ENCODE data around the gene DOCK3. TPM values are rescaled to one million over a fixed set of nuclear protein-coding genes. Genes with fewer than 3 reads are reported as not detected.

DOCK3 gene
- total RNA-seq, 6 donors from 2014 or later = 0.15 to 3.1 (median 0.88) TPM

DNA sequence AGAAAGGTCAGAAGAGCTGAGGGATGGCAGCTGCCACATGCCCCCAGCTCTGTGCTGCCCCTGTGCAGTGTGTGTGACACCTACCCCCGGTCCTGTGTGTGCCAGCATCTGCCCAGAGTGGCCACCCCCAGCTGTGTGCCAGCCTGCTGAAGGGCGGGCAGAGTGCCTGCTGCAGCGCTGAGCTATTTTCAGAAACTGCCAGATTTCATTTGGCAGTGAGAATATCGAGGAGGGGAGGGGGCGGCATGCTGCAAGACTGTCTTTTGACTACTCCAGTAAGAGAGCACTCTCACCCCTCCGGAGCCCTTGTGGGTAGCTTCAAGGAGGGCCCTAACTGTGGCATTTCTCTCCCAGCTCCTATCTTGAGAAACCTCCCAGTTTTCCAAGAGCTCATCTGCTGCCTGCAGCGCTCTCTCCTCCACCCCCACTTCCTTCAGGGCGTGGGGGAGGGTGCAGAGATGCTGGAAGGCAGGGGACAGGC is 25.2 kb upstream of the DOCK3 start:
- H3K27ac ChIP-seq = no peak overlapping the region
- no peaks in the 10 kb centered on the region for H3K4me1 ChIP-seq
- peaks cover 5 to 46% (median 37%) of the 10 kb centered on the region in 4 donors for H3K36me3 ChIP-seq
- TF ChIP-seq, protein P1, sequence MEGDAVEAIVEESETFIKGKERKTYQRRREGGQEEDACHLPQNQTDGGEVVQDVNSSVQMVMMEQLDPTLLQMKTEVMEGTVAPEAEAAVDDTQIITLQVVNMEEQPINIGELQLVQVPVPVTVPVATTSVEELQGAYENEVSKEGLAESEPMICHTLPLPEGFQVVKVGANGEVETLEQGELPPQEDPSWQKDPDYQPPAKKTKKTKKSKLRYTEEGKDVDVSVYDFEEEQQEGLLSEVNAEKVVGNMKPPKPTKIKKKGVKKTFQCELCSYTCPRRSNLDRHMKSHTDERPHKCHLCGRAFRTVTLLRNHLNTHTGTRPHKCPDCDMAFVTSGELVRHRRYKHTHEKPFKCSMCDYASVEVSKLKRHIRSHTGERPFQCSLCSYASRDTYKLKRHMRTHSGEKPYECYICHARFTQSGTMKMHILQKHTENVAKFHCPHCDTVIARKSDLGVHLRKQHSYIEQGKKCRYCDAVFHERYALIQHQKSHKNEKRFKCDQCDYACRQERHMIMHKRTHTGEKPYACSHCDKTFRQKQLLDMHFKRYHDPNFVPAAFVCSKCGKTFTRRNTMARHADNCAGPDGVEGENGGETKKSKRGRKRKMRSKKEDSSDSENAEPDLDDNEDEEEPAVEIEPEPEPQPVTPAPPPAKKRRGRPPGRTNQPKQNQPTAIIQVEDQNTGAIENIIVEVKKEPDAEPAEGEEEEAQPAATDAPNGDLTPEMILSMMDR (IDR thresholded peaks at IDR 0.05) = no peak
- TF ChIP-seq POLR2AphosphoS5 (IDR thresholded peaks at IDR 0.05) (no peak), POLR2A (IDR thresholded peaks at IDR 0.05) (no peak), EP300 (IDR thresholded peaks at IDR 0.05) (no peak)
- no peaks in the 10 kb centered on the region for H3K27me3 ChIP-seq
- no peaks in the 10 kb centered on the region for H3K9me3 ChIP-seq
- no peak for DNase-seq
- WGBS, 2 donors = 69 to 74% methylated on average over 5 to 6 of the region's 8 CpGs
- H3K4me3 ChIP-seq = no peak overlapping the region
- no peak for ATAC-seq (ENCODE audit: low FRiP score in 2 of 2)

DNA sequence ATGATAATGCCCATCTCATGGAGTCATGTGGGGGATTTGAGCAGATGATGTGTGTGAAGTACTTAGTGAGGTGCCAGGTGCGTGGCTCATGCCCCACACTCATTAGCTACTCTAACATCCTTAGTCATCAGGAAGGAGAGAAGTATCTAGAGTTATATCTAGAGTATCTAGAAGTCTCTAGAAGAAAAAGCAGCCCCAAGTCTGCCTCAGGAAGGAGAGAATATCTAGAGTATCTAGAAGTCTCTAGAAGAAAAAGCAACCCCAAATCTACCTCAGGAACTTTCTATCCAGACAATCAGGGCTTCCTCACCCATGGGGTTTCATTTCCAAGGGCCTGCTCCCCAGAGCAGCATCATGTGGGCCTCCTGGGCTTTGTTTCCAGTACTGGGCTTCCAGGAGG is 24.7 kb upstream of the DOCK3 start:
- H3K36me3 ChIP-seq = peaks cover 5 to 40% (median 34%) of the 10 kb centered on the region in 4 donors
- DNase-seq (no peak), ATAC-seq (ENCODE audit: low FRiP score in 2 of 2) (no peak)
- WGBS, 2 donors = 88 to 90% methylated on average over 1 of the region's 1 CpG
- no peak overlapping the region for H3K27ac ChIP-seq
- TF ChIP-seq POLR2A (IDR thresholded peaks at IDR 0.05) (no peak), POLR2AphosphoS5 (IDR thresholded peaks at IDR 0.05) (no peak), EP300 (IDR thresholded peaks at IDR 0.05) (no peak)
- TF ChIP-seq, protein P1 (IDR thresholded peaks at IDR 0.05) = no peak
- no peak overlapping the region for H3K4me3 ChIP-seq
- no peaks in the 10 kb centered on the region for H3K4me1 ChIP-seq
- no peaks in the 10 kb centered on the region for H3K27me3 ChIP-seq
- no peaks in the 10 kb centered on the region for H3K9me3 ChIP-seq

DNA sequence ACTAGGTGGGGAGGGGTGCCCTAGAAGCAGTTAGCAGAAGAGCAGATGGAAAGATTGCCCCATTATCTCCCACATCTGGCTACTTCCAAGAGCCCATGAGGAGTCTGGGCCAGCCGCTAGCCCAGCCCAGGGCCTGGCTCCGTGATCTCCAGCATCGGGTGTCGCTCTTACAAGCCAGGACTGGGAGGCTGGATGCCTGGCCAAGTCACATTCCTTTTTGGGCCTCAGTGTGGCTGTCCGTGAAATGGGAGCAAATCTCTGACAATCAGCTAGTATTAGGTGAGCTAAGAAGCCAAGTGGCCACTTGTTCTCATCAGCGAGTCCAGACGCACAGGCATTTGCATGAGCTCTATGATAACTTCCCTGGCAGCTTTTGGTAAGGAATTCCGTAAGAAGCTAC is 23.3 kb upstream of the DOCK3 start:
- ATAC-seq (ENCODE audit: low FRiP score in 2 of 2) (no peak), DNase-seq (no peak)
- TF ChIP-seq POLR2AphosphoS5 (IDR thresholded peaks at IDR 0.05) (no peak), POLR2A (IDR thresholded peaks at IDR 0.05) (no peak), EP300 (IDR thresholded peaks at IDR 0.05) (no peak)
- TF ChIP-seq, protein P1 (IDR thresholded peaks at IDR 0.05) = no peak
- no peak overlapping the region for H3K27ac ChIP-seq
- H3K4me1 ChIP-seq = no peaks in the 10 kb centered on the region
- H3K4me3 ChIP-seq = no peak overlapping the region
- H3K9me3 ChIP-seq = no peaks in the 10 kb centered on the region
- H3K27me3 ChIP-seq = no peaks in the 10 kb centered on the region
- WGBS, 2 donors = 89% methylated on average over 4 to 8 of the region's 8 CpGs
- peaks cover 0 to 26% (median 22%) of the 10 kb centered on the region in 4 donors for H3K36me3 ChIP-seq

DNA sequence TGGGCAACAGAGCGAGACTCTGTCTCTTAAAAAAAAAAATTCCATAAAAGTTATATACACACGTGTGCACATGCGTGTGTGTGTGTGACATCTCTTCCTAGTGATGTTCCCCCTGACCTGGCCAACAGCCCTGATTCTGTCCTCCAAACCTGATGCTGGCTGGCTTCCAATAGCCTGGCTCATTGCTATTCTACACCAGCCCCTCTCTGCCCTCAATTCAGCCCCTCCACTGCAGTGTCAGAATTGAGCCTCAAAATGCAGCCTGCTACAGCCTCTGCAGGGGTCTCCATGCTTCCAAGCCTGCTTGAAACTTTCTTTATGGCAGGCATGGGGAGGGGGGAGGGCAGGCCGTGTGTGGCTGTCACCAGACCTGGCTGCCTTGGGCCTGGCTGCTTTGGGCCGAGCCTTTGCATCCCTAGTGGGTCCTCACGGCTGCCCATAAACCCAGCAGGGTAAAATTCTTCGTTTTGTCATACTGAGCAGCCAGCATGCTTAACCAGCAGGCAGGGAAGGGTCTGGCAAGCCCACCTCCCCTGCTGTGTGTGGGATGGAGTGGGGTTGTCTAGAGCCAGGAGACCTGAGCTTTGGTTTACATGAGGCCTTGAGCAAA is 22.7 kb upstream of the DOCK3 start:
- ATAC-seq (ENCODE audit: low FRiP score in 2 of 2) (no peak), DNase-seq (no peak)
- H3K4me1 ChIP-seq = no peaks in the 10 kb centered on the region
- no peak overlapping the region for H3K27ac ChIP-seq
- no peak overlapping the region for H3K4me3 ChIP-seq
- H3K36me3 ChIP-seq = peaks cover 0 to 20% (median 16%) of the 10 kb centered on the region in 4 donors
- H3K9me3 ChIP-seq = no peaks in the 10 kb centered on the region
- no peak for TF ChIP-seq EP300 (IDR thresholded peaks at IDR 0.05)
- TF ChIP-seq POLR2AphosphoS5 (IDR thresholded peaks at IDR 0.05) = no peak
- TF ChIP-seq, protein P1 (IDR thresholded peaks at IDR 0.05) = no peak
- TF ChIP-seq POLR2A (IDR thresholded peaks at IDR 0.05) = no peak
- WGBS, 2 donors = 70 to 84% methylated on average over 4 to 7 of the region's 7 CpGs
- no peaks in the 10 kb centered on the region for H3K27me3 ChIP-seq

DNA sequence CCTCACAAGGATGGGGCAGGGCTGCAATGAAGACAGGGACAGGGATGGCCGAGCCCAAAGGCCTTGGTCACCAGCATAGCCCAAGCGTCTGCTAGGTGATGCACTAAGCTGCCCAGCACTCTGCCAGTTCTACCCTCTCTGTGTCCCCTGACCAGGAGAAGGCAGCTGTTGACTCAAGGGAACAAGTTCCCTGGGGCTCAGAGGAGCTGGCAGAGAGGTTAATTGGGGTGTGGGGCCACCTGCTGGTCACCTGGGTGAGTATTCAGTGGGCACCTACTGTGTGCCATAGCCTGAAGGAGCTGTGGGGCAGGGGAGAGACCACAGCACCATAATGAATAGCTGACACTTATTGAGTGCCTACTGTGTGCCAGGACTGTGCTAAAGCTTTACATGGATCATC is 22.0 kb upstream of the DOCK3 start:
- peak in 1 of 2 donors; percentile 34 for ATAC-seq (ENCODE audit: low FRiP score in 2 of 2)
- peaks cover 0 to 13% (median 10%) of the 10 kb centered on the region in 4 donors for H3K36me3 ChIP-seq
- no peaks in the 10 kb centered on the region for H3K9me3 ChIP-seq
- H3K27me3 ChIP-seq = no peaks in the 10 kb centered on the region
- no peak overlapping the region for H3K27ac ChIP-seq
- peak in 1 of 2 donors; percentile 65 for DNase-seq
- 75 to 100% methylated on average over 1 to 2 of the region's 2 CpGs for WGBS, 2 donors
- no peak for TF ChIP-seq POLR2A (IDR thresholded peaks at IDR 0.05)
- TF ChIP-seq, protein P1 (IDR thresholded peaks at IDR 0.05) = peak in 5 of 6 experiments; percentile 29 to 68 (median 53)
- no peaks in the 10 kb centered on the region for H3K4me1 ChIP-seq
- no peak overlapping the region for H3K4me3 ChIP-seq
